Activated CD4-positive, alpha-beta T cell treated with anti-CD3 and anti-CD28 coated beads, Interleukin-2, Interleukin-4, amounts not matched to agents 100 ng/mL and 50 ng/mL, durations not matched to agents 16 hours and 8 hours (primary cell): ENCODE measurements around the gene ITPR1.
A peak's percentile ranks its signal among the peaks of the same experiment; 100 is the strongest.
"Not testable (repeated sequence)": the region's sequence is repeated elsewhere in the genome, so short reads cannot be mapped to it uniquely, and the experiment has no call there.

Experiments
- DNase-seq: peaks from one replicate; pipeline ENCODE4 v3.0.0-alpha.2; 2020; ENCODE audit warnings: low spot score

The ITPR1 gene

GRCh38 chr3:4571690-4572334 lies 78.7 kb downstream of the ITPR1 start:
- no peak for DNase-seq

GRCh38 chr3:4573153-4573552 lies 80.0 kb downstream of the ITPR1 start:
- DNase-seq = no peak

DNA sequence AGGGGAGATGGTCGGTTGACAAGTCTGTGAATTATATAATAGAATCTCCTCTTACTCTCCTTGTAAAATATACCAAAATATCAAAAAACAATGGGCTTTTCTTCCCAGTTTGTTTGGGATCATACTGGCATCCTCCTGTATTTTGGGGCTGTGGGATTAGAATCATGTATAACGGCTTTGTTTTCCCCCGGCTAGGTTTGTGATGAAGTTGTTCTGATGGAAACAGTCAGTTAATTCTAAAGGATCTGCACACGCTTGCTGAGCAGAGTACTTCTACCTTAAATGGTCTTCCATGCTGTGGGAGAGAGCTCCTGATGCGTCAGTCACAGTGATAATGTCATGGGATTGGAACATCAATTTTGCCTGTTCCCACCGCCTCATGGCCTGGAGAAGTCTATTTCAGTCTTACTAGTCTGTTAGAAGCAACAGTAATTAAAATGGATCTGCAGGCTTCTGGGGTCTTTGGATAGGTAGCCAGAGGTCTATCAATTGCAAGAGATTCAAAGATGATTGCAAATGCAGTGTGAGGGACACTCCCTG lies 81.3 kb downstream of the ITPR1 start:
- DNase-seq = no peak

DNA sequence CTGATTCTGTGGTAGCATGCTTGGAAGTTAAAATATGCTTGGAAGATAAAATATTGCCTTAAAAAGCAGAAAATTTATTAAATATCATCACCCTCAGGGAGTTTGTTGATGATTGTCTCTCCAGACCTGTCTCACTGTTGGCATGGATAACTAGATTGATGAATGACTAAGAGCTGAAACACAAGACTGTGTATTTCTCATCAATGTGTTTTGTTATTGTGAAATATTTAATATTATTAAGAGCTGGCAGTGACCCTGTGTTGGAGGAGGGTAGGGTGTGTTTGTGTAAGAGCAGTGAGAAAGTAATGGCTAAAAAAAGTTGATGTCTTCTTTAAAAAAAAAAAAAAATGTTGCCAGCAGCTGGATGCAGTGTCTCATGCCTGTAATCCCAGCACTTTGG lies 82.2 kb downstream of the ITPR1 start:
- DNase-seq = no peak

GRCh38 chr3:4577721-4578120 lies 84.6 kb downstream of the ITPR1 start:
- DNase-seq = no peak

GRCh38 chr3:4580346-4581123 lies 87.4 kb downstream of the ITPR1 start:
- DNase-seq = no peak

- DNase-seq = no peak
Measured at GRCh38 chr3:4581124-4581424, 87.9 kb downstream of the ITPR1 start.

DNA sequence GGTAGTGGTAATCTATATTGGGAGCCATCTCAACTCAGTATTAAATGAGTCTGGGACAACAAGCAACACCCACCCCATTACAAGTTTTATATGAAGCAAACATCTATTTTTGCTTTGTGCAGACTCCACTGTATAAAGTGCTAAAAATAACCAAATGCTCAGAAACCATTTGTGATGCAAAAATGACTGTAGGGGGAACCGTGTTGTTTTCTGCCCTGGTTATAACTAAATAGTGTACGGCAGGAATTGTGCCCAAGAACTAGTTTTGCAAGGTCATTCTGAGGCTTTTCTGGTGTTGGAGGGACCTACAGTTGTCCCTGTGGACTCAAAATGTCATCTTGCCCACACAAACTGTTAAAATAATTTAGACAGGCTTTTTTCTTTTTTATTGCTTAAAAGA lies 88.3 kb downstream of the ITPR1 start:
- DNase-seq = no peak

DNA sequence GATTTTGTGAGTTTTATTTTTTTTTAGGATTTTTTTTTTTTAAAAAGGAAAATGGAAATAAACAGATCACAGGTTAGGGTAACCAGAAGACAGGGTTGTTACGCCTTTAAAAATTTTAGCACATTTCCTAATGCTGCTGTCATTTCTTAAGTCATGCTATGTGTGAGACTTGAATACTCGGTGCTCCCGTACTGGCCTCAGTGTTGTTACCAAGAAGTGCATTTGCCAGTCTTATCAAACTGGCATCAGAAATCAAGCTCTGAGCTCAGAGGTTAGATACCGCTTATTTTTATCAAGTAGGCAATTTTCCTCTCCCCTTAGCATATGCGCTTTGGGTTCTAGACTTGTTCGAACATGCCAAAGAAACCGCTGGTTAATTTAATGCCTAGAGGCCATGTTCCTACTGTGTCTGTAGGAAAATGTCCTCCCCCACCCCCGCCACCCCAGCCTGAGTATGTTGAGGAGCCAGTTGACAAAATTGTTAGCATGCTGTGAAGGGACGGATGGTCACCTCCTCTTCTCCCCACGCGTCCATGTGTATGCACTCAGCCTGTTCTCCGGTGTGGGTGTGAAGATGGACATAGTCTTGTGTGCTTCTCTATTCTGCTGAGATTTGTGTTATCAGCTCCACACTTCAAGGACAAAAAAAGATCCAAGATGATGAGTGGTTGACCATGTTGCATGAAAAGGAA lies 88.9 kb downstream of the ITPR1 start:
- DNase-seq = no peak

DNA sequence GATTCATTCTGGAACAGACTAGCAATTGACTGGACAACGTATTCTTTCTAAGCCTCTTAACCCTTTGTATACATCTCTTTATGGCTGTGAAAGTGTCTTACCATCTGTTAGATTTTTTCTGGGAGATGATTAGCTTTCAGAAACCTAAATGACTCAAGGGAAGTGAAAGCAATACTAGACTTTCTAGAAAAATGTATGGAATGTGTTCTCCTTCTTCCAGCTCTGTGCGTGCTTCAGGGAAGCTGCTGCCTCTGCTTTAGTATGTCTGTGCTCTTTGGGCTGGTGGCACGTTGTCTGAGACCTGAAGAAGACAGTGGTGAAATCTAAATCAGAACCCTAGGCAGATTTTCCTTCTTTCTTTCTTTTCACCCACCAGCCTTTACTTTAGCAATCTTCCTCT lies 89.5 kb downstream of the ITPR1 start:
- no peak for DNase-seq

- DNase-seq = no peak
Measured at GRCh38 chr3:4583416-4583815, 90.3 kb downstream of the ITPR1 start.

GRCh38 chr3:4584456-4585249 lies 91.5 kb downstream of the ITPR1 start:
- peak; percentile 40 for DNase-seq

DNA sequence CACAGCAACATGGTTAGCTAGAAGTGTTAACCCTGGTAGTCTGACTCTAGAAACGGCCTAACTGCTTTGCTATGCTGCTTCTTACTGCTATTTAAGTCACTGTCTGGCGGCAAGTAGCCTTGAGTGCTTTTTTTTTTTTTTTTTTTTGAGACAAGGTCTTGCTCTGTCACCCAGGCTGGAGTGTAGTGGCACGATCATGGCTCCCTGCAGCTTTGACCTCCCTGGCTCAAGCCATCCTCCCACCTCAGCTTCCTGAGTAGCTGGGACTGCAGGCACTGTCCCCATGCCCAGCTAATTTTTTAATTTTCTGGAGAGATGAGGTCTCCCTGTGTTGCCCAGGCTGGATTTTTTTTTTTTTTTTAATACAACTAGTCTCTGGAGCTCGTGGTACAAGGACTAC lies 93.2 kb downstream of the ITPR1 start:
- no peak for DNase-seq

- peak; percentile 52 for DNase-seq
Measured at GRCh38 chr3:4587061-4587837, 94.1 kb downstream of the ITPR1 start.

- DNase-seq = no peak
Measured at GRCh38 chr3:4587838-4588105, 94.6 kb downstream of the ITPR1 start.

DNA sequence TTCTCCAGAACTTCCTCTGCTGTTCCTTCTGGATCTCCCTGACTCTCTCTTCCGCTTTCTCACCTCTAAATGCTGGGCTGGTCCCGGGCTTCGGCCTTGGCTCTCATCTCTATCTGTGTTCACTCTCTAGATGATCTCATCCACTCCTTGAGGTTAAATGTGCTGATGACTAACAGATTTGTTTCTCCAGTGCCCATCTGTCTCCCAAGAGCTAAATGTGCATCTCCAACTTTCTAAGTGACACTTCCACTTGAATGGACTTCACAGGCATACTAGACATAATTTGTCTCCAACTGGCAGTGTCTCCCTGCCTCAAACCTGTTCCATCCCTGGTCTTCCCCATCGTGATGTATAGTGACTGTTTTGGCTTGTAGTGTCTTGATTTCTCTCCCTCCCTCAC lies 95.3 kb downstream of the ITPR1 start:
- peak; percentile 34 for DNase-seq

GRCh38 chr3:4589475-4590097 lies 96.4 kb downstream of the ITPR1 start:
- DNase-seq = no peak

- not testable (repeated sequence) for DNase-seq
Measured at GRCh38 chr3:4590849-4591248, 97.7 kb downstream of the ITPR1 start.

GRCh38 chr3:4591669-4592068 lies 98.5 kb downstream of the ITPR1 start:
- DNase-seq = no peak

- no peak for DNase-seq
Measured at GRCh38 chr3:4593014-4593413, 99.9 kb downstream of the ITPR1 start.

GRCh38 chr3:4595710-4596113 lies 102.6 kb downstream of the ITPR1 start:
- no peak for DNase-seq
